ENCODE data around the gene PLA2G2C. TPM values are rescaled to one million over a fixed set of nuclear protein-coding genes. Genes with fewer than 3 reads are reported as not detected.

Gene PLA2G2C
- total and polyA plus RNA-seq, 2 experiments from 2014 or later = not detected

- DNase-seq (ENCODE audit: low spot score) (no peak), ATAC-seq (no peak)
- Mint-ChIP-seq H3K27ac (no peak overlapping the region), H3K36me3 (ENCODE audit: low read depth) (no peaks in the 10 kb centered on the region), H3K4me1 (peaks cover 19% of the 10 kb centered on the region), H3K27me3 (ENCODE audit: insufficient read depth, low read depth, poor library complexity) (peaks cover 3% of the 10 kb centered on the region), H3K9me3 (no peaks in the 10 kb centered on the region; the same call in 2 of the 3 replicates), H3K4me3 (no peak overlapping the region)
- H3K27ac ChIP-seq (ENCODE audit: low read depth) = no peak overlapping the region
- 0 out of 2 replicates have a peak, but pooled peaks cover 4% of the 10 kb centered on the region for H3K9me2 ChIP-seq (ENCODE audit: insufficient read depth)
- no peaks in the 10 kb centered on the region for H3K79me2 ChIP-seq (replicated peaks; ENCODE audit: insufficient read depth)
- no peaks in the 10 kb centered on the region for H4K20me1 ChIP-seq (replicated peaks; ENCODE audit: insufficient read depth)
- peaks cover 10% of the 10 kb centered on the region; the same call in 1 of the 2 replicates for H3K4me1 ChIP-seq (ENCODE audit: insufficient read depth)
- TF ChIP-seq ZNF462 (CRISPR knock-in tag; IDR thresholded peaks at IDR 0.05) = no peak
- TF ChIP-seq ZNF331 (CRISPR knock-in tag; IDR thresholded peaks at IDR 0.05; ENCODE audit: low read depth) = no peak
- no peak for TF ChIP-seq ETS1 (IDR thresholded peaks at IDR 0.05)
- TF ChIP-seq CREB1 (CRISPR knock-in tag; IDR thresholded peaks at IDR 0.05; ENCODE audit: low read depth) = no peak
- no peak for TF ChIP-seq EZH2 (IDR thresholded peaks at IDR 0.05; ENCODE audit: low read depth, unreplicated experiment)
- no peak for TF ChIP-seq EZH2phosphoT487 (IDR thresholded peaks at IDR 0.05; ENCODE audit: unreplicated experiment)
- H3K4me3 ChIP-seq = no peak overlapping the region
- H3K36me3 ChIP-seq (ENCODE audit: insufficient read depth) = no peaks in the 10 kb centered on the region
- no peaks in the 10 kb centered on the region for H3F3A ChIP-seq (replicated peaks; ENCODE audit: low read depth)
- H3K4me2 ChIP-seq = no peak overlapping the region
- H2AFZ ChIP-seq = no peak overlapping the region
- H3K27me3 ChIP-seq (ENCODE audit: insufficient read depth) = no peaks in the 10 kb centered on the region
These were observed 12.0 kb upstream of the PLA2G2C start for GRCh38 chr1:20198296-20198695.
